Ishikawa (cell line): ENCODE measurements around the gene CHD9.

Source experiments
- CEBPB ChIP-seq: IDR thresholded peaks from 2 replicates; pipeline ENCODE4 v1.6.1; 2012
- CREB1 ChIP-seq: IDR thresholded peaks from 2 replicates; pipeline ENCODE4 v1.6.1; 2012; ENCODE audit warnings: low read depth
- EGR1 ChIP-seq: IDR thresholded peaks from 2 replicates; pipeline ENCODE4 v1.6.1; 2012
- EP300 ChIP-seq: IDR thresholded peaks from 2 replicates; pipeline ENCODE4 v1.6.1; 2012; ENCODE audit warnings: borderline replicate concordance
- FOXM1 ChIP-seq: IDR thresholded peaks from 2 replicates; pipeline ENCODE4 v1.6.1; 2012; ENCODE audit warnings: low read depth, borderline replicate concordance
- NFIC ChIP-seq: IDR thresholded peaks from 2 replicates; pipeline ENCODE4 v1.6.1; 2012
- RAD21 ChIP-seq: IDR thresholded peaks from 2 replicates; pipeline ENCODE4 v1.6.1; 2012; ENCODE audit warnings: low read depth
- REST ChIP-seq: IDR thresholded peaks from 2 replicates; pipeline ENCODE4 v1.6.1; 2012; ENCODE audit warnings: low read depth, mild to moderate bottlenecking
- TAF1 ChIP-seq: IDR thresholded peaks from 2 replicates; pipeline ENCODE4 v1.6.1; 2012; ENCODE audit warnings: low read depth, mild to moderate bottlenecking
- TCF12 ChIP-seq: IDR thresholded peaks from 2 replicates; pipeline ENCODE4 v1.6.1; 2012; ENCODE audit warnings: low read depth
- TEAD4 ChIP-seq: IDR thresholded peaks from 2 replicates; pipeline ENCODE4 v1.6.1; 2012
- USF1 ChIP-seq: IDR thresholded peaks from 2 replicates; pipeline ENCODE4 v1.6.1; 2012
- YY1 ChIP-seq: IDR thresholded peaks from 2 replicates; pipeline ENCODE4 v1.6.1; 2012; ENCODE audit warnings: low read depth
- ZBTB7A ChIP-seq: IDR thresholded peaks from 2 replicates; pipeline ENCODE4 v1.6.1; 2012; ENCODE audit warnings: low read depth
- TF ChIP-seq, protein P1 (sequence below): IDR thresholded peaks from 2 replicates; pipeline ENCODE4 v1.6.1; 2012

The CHD9 gene

DNA sequence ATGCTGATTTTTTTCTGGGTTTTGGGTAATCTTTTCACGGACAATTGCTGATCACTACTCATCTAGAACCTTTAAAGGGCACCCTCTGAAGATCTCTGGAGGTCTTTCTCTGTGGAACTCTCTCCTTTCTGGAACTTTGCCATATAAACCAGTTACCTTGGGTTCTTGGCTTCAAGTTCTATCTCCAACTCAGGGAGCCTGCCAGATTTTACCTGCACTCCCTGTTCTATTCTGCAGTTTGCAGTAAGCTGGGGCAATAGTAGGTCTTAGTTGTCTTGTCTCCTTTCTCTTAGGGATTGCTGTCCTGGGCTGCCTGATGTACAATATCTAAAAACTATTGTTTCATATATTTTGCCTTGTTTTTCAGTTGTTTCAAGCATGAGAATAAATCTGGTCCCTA, 120.3 kb downstream of the CHD9 start:
- TF ChIP-seq CREB1 = no peak

DNA sequence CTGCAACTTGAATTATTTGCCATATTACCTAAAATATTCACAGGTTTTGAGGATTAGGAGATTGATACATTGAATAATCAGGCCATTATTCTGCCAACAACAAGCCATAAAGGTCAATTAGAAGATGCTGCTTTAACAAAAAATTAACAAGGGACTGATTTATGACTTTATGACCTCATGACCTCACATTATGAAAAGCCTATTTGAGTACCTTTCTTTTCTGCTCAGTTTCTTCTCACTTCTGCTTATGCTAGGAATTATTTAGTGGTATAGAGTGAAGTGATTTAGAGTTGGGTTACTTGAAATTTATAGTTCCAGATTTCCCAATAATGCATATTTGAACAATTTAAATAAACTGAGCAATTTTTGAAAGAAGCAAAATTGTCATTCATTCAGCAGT, 121.6 kb downstream of the CHD9 start:
- TF ChIP-seq TAF1 (no peak), TCF12 (no peak), USF1 (no peak), REST (no peak)

DNA sequence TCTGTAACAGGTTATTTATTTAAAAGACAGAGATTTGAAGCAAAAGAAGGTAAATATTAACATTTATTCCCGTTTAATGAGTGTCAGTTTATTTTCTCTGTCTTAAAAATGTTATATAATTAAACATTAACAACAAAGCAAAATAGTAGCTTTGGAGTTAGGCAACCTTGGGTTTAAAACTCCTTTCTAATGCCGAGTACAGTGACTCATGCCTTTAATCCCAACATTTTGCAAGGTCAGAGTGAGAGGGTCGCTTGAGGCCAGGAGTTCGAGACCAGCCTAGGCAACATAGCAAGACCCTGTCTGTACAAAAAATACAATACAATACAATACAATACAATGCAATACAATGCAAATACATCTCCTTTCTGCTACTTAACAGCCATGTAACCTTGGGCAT, 128.7 kb downstream of the CHD9 start:
- TF ChIP-seq CREB1 (no peak), YY1 (no peak), RAD21 (no peak), REST (no peak), NFIC (no peak)

GRCh38 chr16:53187775-53188174, 133.0 kb downstream of the CHD9 start:
- TF ChIP-seq EP300 (no peak), TEAD4 (no peak), EGR1 (no peak), NFIC (no peak), TAF1 (no peak), CREB1 (no peak)
- TF ChIP-seq, protein P1, sequence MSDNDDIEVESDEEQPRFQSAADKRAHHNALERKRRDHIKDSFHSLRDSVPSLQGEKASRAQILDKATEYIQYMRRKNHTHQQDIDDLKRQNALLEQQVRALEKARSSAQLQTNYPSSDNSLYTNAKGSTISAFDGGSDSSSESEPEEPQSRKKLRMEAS = no peak

GRCh38 chr16:53191413-53191812, 136.6 kb downstream of the CHD9 start:
- TF ChIP-seq EP300 (no peak), NFIC (no peak), FOXM1 (no peak), TAF1 (no peak), EGR1 (no peak), YY1 (no peak), TCF12 (no peak), ZBTB7A (no peak), USF1 (no peak), CEBPB (no peak), CREB1 (no peak), TEAD4 (no peak), REST (no peak), RAD21 (no peak)
- TF ChIP-seq, protein P1 = no peak

DNA sequence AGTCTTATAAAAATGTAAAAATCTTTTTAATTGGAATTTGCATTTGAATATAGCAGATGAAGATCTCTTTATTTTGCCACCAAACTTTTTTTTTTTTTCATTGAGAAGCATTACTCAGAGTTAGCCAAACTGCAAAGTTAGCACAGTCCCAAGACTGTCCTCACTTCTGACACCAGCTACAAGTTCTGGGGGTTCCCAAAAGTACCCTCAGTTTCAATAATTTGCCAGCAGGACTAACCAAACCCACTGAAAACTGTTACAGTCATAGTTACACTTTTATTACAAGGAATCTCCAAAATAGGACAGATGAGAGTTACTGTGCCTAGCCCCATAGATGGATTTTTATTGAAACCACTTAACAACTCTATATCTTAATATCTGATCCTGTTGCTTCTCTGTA, 144.1 kb downstream of the CHD9 start:
- TF ChIP-seq, protein P1 = no peak
- TF ChIP-seq CEBPB (no peak), TEAD4 (no peak), TAF1 (no peak), ZBTB7A (no peak), YY1 (no peak), REST (no peak), CREB1 (no peak), NFIC (no peak), TCF12 (no peak), EGR1 (no peak), USF1 (no peak), RAD21 (no peak), FOXM1 (no peak), EP300 (no peak)
